T47D (cell line): ENCODE measurements around the gene TSHZ2.

Experiments used
- DNase-seq, 2 experiments: peaks; one replicate each; pipeline versions ENCODE4 v3.0.0 to v3.0.0-alpha.2; 2011 to 2012; ENCODE audit warnings: low read depth in 1 of 2, low spot score in 1 of 2
- JUND ChIP-seq: IDR thresholded peaks from 2 replicates; pipeline ENCODE4 v1.6.1; 2012; ENCODE audit warnings: low read depth
- in situ Hi-C: cut with HindIII; loops from 2 replicates; pipeline ENCODE4 v1.10.0; 2016; ENCODE audit warnings: low sequenced_read_pairs, low pct_unique_long_range_greater_than_20kb

The TSHZ2 gene

DNA sequence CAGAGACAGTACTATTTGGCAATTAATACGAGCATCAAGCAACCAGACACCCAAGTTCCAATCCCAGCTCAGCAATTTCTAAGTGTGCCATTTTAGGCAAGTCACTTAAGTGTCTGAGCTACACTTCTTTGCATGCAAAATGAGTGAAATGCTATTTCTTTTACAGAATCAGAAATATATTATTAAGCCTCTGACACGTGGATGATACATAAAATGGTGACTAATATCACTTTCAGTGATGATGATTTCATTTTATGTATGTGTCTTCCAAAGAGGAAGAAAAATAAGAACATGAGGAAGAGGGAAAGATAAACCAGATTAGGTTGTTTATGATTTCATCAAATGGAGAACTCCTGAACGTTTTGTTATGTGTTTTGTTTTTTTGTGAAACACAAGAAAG lies 158.6 kb downstream of the TSHZ2 start:
- in situ Hi-C loops: no loop called here
- no peak for DNase-seq
- no peak for TF ChIP-seq JUND

DNA sequence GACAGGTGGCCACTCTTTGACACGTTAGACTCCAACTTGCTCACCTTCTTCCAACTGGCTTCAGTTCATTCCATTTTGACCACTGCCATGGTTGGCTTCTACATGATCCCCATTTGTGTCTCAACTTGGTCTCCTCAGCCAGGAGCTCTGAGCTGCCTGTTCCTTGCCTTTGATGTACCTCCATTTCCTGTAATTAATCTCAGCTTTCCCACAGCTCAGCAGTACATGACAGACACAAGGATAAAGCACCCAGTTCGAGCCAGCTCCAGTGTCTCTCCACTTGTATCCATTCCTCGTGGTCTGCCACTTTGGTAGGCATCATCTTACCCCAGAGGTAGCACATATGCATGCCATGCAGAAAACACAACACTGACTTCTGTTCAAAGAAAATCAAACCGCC lies 161.0 kb downstream of the TSHZ2 start:
- DNase-seq: no peak
- in situ Hi-C loops: no loop called here
- no peak for TF ChIP-seq JUND

DNA sequence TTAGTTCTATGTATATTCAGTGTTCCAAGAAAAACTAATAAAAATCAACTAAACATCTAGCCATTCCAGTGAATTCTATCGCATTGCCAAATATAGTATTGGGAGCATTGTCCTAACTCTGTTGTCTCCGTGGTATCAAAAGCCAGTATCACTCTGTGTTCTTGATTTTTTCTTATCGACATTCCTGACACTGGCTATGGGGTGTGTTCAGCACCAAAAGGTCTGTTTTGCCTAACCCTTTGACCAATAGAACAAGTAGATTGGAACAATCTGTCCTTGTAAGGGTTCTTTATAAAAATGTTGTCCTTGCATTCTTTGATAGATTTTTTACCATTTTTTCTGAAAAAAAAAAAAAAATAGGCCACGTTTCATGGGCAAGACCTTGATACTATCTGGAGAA lies 161.5 kb downstream of the TSHZ2 start:
- no peak for TF ChIP-seq JUND
- no peak for DNase-seq
- in situ Hi-C loops: no loop called here

- in situ Hi-C loops: no loop called here
- no peak for DNase-seq
Measured at GRCh38 chr20:53136473-53136872, 164.3 kb downstream of the TSHZ2 start.

GRCh38 chr20:53138454-53139262 lies 166.5 kb downstream of the TSHZ2 start:
- DNase-seq: no peak
- in situ Hi-C loops: no loop called here
- no peak for TF ChIP-seq JUND

More at GRCh38 chr20:53136473-53136872, 164.3 kb downstream of the TSHZ2 start:
- no peak for TF ChIP-seq JUND

- no peak for DNase-seq
- TF ChIP-seq JUND: no peak
- in situ Hi-C loops: no loop called here
Measured at GRCh38 chr20:53141201-53142050, 169.3 kb downstream of the TSHZ2 start.

DNA sequence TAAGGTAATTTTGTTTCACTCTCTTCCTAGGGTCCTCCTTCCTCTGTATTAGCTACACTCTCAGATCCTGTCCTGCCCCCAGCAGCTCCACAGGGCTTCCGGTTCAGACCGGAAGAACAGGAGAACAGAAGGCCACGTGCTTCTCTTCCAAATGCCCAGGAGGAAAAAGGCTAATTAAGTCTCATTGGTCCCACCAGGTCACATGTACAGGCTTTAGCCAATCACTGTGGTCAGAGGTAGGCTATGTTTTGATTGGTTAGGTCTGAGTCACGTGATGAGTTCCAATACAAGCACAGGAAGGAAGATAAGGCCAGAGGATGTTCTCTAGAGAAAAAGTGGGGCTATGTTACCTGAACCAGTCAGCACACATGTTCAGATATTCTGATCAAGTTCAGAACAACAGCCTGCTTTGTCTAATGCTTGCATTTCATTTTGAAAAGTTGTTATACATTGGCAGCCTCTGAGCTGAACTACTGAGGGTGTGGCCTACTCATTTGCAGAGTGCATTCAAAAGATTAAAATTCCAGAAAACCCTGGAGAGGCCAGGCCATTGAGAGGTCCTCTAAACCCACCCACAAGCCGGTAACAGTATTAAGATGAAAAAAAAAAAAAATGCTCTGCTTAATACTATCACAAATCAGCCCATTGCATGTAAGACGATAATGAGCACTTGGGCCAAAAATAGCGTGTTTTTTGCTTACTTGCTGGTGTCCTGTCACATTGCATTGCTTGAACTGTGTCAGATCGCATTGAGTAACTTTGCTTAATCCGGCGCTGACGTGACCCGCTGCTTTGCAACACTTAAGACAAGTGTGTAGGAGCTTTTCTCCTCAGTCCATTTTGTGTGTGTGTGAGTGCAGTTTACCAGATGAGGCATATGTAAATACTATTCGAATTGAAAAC lies 170.3 kb downstream of the TSHZ2 start:
- no peak for TF ChIP-seq JUND
- DNase-seq: no peak
- in situ Hi-C loops: no loop called here

GRCh38 chr20:53146201-53146891 lies 174.2 kb downstream of the TSHZ2 start:
- DNase-seq: no peak
- no peak for TF ChIP-seq JUND

DNA sequence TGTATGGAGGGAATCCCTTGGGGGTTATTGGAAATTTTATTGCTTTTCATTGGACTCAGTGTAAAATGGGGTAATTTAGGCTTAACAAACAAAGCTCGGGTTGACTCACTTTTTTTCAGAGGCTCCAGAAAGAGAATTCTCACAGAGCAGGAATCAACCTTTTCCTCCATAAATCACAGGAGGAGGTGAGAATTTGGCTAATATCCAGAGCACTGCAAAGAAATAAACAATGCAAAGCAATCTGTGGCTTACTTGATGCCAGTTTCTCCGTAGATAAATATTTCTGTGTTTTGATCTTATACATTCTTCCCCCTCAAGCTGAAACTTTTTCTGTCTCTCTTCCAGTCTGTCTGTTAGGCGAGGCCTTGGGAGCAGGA lies 176.6 kb downstream of the TSHZ2 start:
- in situ Hi-C loops: no loop called here
- no peak for DNase-seq
- no peak for TF ChIP-seq JUND

More at GRCh38 chr20:53146201-53146891, 174.2 kb downstream of the TSHZ2 start:
- in situ Hi-C loops: no loop called here

- in situ Hi-C loops: no loop called here
- no peak for TF ChIP-seq JUND
- DNase-seq: no peak
Measured at GRCh38 chr20:53149148-53149889, 177.2 kb downstream of the TSHZ2 start.

DNA sequence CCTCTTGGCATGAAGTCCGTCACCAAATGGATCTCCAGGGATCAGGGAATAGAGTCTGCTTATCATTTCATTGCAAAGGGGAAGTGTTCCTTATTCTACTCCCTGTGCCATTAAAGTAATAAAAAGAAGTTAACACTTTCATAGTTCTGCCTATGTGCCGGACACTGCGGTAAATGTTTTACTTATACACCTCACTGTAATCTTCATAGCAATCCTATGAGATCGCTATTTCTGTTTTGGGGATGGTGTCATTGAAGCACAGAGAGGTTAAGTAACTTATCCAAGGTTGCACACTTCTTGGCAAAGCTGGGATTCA lies 177.7 kb downstream of the TSHZ2 start:
- in situ Hi-C loops: no loop called here
- no peak for DNase-seq
- no peak for TF ChIP-seq JUND
